HCT116 (cell line): ENCODE data around the gene RAB29. TPM values are rescaled to one million over a fixed set of nuclear protein-coding genes. Genes with fewer than 3 reads are reported as not detected.

Experiments used
- ATAC-seq: fragments of 200-7000 bp; cut with Tn5 transposase; 2 replicates; pipeline ENCODE4 v1.9.1; 2020; ENCODE audit warnings: mild to moderate bottlenecking, moderate library complexity
- BruUV-seq: library from RNA; stranded (reverse); fragments of 400-500 nt; replicated peaks from 2 replicates; lab custom pipeline; 2021; lab: Mats Ljungman, UMichigan
- CTCF ChIA-PET: fragments of 300-600 bp; sonication (Branson Sonifier 250); formaldehyde crosslinking; loops from one replicate; lab custom pipeline; 2021; ENCODE audit warnings: antibody characterized with exemption; lab: Charles Lee
- POLR2A ChIA-PET: fragments of 300-600, 350-600 bp; sonication (Branson Sonifier 250); formaldehyde crosslinking; loops from one replicate; lab custom pipeline; 2021; ENCODE audit warnings: antibody characterized with exemption; lab: Charles Lee
- RAD21 ChIA-PET, 2 experiments: fragments of 300-600 bp; sonication (Branson Sonifier 250); formaldehyde crosslinking; loops; one replicate each; lab custom pipeline; 2023; ENCODE audit warnings: low total read pairs in 2 of 2; ENCODE audit not compliant: uncharacterized antibody in 2 of 2, unreplicated experiment in 2 of 2, low non-redundant PET in 1 of 2; lab: Charles Lee
- DNase-seq: peaks from one replicate; pipeline ENCODE4 v3.0.0-alpha.2; 2010; ENCODE audit warnings: low read depth, low spot score
- H2AFZ ChIP-seq: fragments of 200-600 bp; shearing (Covaris generic), sonication (generic); 2 replicates; pipeline ENCODE4 v1.6.1; 2017; ENCODE audit warnings: low read depth, mixed run types, mixed read lengths, antibody characterized with exemption, low read length; ENCODE audit not compliant: poor library complexity, severe bottlenecking
- H3K27ac ChIP-seq: 2 replicates; pipeline ENCODE4 v1.5.1; 2012; ENCODE audit warnings: low read depth, low read length
- H3K27me3 ChIP-seq: fragments of 200-600 bp; sonication (generic); 2 replicates; pipeline ENCODE4 v1.6.1; 2016; ENCODE audit warnings: mixed run types, low read length, mixed read lengths; ENCODE audit not compliant: insufficient read depth
- H3K36me3 ChIP-seq, 2 experiments: fragments of 200-500 bp in 1 of 2; fragments of 200-600 bp in 1 of 2; sonication (Bioruptor generic) in 1 of 2; sonication (generic) in 1 of 2; 2 replicates each; pipeline versions ENCODE4 v1.5.1 to v1.6.1; 2014 to 2016; ENCODE audit warnings: low read length in 2 of 2, inconsistent platforms in 1 of 2, mixed read lengths in 1 of 2, mixed run types in 1 of 2; ENCODE audit not compliant: insufficient read depth in 2 of 2, control insufficient read depth in 1 of 2
- H3K4me1 ChIP-seq, 2 experiments: fragments of 200-600 bp in 1 of 2; sonication (generic) in 1 of 2; 2 replicates each; pipeline versions ENCODE4 v1.5.1 to v1.6.1; 2012 to 2017; ENCODE audit warnings: low read length in 2 of 2, inconsistent platforms in 1 of 2, mild to moderate bottlenecking in 1 of 2, mixed read lengths in 1 of 2, mixed run types in 1 of 2, moderate library complexity in 1 of 2; ENCODE audit not compliant: insufficient read depth in 2 of 2, control insufficient read depth in 1 of 2
- H3K4me2 ChIP-seq: fragments of 200-600 bp; sonication (generic); 2 replicates; pipeline ENCODE4 v1.6.1; 2017; ENCODE audit warnings: mixed run types, low read length, mixed read lengths
- H3K4me3 ChIP-seq, 2 experiments: fragments of 200-600 bp in 1 of 2; sonication (generic) in 1 of 2; replicated peaks in 1 of 2; 2 replicates each; pipeline ENCODE4 v1.5.1; 2011 to 2016; ENCODE audit warnings: low read length in 2 of 2, control low read depth in 1 of 2, low read depth in 1 of 2, mild to moderate bottlenecking in 1 of 2, mixed read lengths in 1 of 2, mixed run types in 1 of 2
- H3K79me2 ChIP-seq: fragments of 200-600 bp; sonication (generic); 2 replicates; pipeline ENCODE4 v1.6.1; 2017; ENCODE audit warnings: mild to moderate bottlenecking, mixed run types, low read length, moderate library complexity, mixed read lengths; ENCODE audit not compliant: insufficient read depth
- H3K9ac ChIP-seq: fragments of 200-600 bp; sonication (generic); 2 replicates; pipeline ENCODE4 v1.6.1; 2016; ENCODE audit warnings: low read length, mixed read lengths
- H3K9me2 ChIP-seq: fragments of 200-600 bp; sonication (generic), shearing (Covaris generic); 2 replicates; pipeline ENCODE4 v1.6.1; 2017; ENCODE audit warnings: mixed run types, mild to moderate bottlenecking, moderate library complexity; ENCODE audit not compliant: insufficient read depth
- H3K9me3 ChIP-seq, 2 experiments: fragments of 200-500 bp in 1 of 2; fragments of 200-600 bp in 1 of 2; sonication (Bioruptor generic) in 1 of 2; sonication (generic) in 1 of 2; 2 replicates each; pipeline ENCODE4 v1.6.1; 2014 to 2017; ENCODE audit warnings: low read length in 2 of 2, mixed read lengths in 2 of 2, inconsistent platforms in 1 of 2, low read depth in 1 of 2, mild to moderate bottlenecking in 1 of 2, mixed run types in 1 of 2, moderate library complexity in 1 of 2; ENCODE audit not compliant: control insufficient read depth in 1 of 2, insufficient read depth in 1 of 2
- H4K20me1 ChIP-seq: fragments of 200-600 bp; sonication (generic), shearing (Covaris generic); 2 replicates; pipeline ENCODE4 v1.6.1; 2017; ENCODE audit warnings: mixed run types, mild to moderate bottlenecking, moderate library complexity; ENCODE audit not compliant: insufficient read depth
- CEBPB ChIP-seq: IDR thresholded peaks from 2 replicates; pipeline ENCODE4 v1.6.1; 2012; ENCODE audit warnings: low read depth
- ELF1 ChIP-seq: IDR thresholded peaks from 2 replicates; pipeline ENCODE4 v1.6.1; 2012; ENCODE audit warnings: low read depth, borderline replicate concordance
- EZH2 ChIP-seq: fragments of 200-600 bp; sonication (generic); IDR thresholded peaks from 2 replicates; pipeline ENCODE4 v1.6.1; 2017; ENCODE audit warnings: antibody characterized with exemption, mixed run types
- EZH2phosphoT487 ChIP-seq: fragments of 200-600 bp; IDR thresholded peaks from 2 replicates; pipeline ENCODE4 v1.6.1; 2018; ENCODE audit warnings: antibody characterized with exemption, borderline replicate concordance
- FOSL1 ChIP-seq: IDR thresholded peaks from 2 replicates; pipeline ENCODE4 v1.6.1; 2012; ENCODE audit warnings: low read depth
- POLR2A ChIP-seq: IDR thresholded peaks from 2 replicates; pipeline ENCODE4 v1.7.0; 2011; ENCODE audit warnings: borderline replicate concordance; ENCODE audit not compliant: insufficient read depth, insufficient read length; ENCODE audit errors: extremely low read depth
- POLR2AphosphoS5 ChIP-seq: IDR thresholded peaks from 2 replicates; pipeline ENCODE4 v1.6.1; 2011; ENCODE audit warnings: mild to moderate bottlenecking, low read depth, low read length, moderate library complexity
- RAD21 ChIP-seq: IDR thresholded peaks from 2 replicates; pipeline ENCODE4 v1.6.1; 2012; ENCODE audit warnings: low read depth, mild to moderate bottlenecking
- TCF7L2 ChIP-seq: IDR thresholded peaks from 2 replicates; pipeline ENCODE4 v1.7.0; 2011; ENCODE audit warnings: borderline replicate concordance, inconsistent platforms; ENCODE audit not compliant: insufficient read depth, insufficient read length; ENCODE audit errors: extremely low read depth
- ZFX ChIP-seq: fragments of 450-650 bp; IDR thresholded peaks from 2 replicates; pipeline ENCODE4 v1.6.1; 2017
- ZNF274 ChIP-seq: fragments of 200-500 bp; sonication (Bioruptor generic); IDR thresholded peaks from 2 replicates; pipeline ENCODE4 v1.6.1; 2014; ENCODE audit warnings: mild to moderate bottlenecking, low read depth, low read length, inconsistent platforms
- intact Hi-C: fragments of 100-400 bp; cut with micrococcal nuclease; formaldehyde crosslinking; loops from 2 replicates; pipeline ENCODE4 v1.10.0; 2022
- total RNA-seq: library from RNA; stranded (reverse); gene quantifications from one replicate; pipeline ENCODE4 v1.2.1, GENCODE V29; 2021; ENCODE audit not compliant: unreplicated experiment
- TF ChIP-seq, protein P1 (sequence below): IDR thresholded peaks from 2 replicates; pipeline ENCODE4 v1.6.1; 2012
- TF ChIP-seq, protein P2 (sequence below): IDR thresholded peaks from 2 replicates; pipeline ENCODE4 v1.6.1; 2012

RAB29 gene
- total RNA-seq, 1 experiment from 2014 or later = 17.7 TPM

DNA sequence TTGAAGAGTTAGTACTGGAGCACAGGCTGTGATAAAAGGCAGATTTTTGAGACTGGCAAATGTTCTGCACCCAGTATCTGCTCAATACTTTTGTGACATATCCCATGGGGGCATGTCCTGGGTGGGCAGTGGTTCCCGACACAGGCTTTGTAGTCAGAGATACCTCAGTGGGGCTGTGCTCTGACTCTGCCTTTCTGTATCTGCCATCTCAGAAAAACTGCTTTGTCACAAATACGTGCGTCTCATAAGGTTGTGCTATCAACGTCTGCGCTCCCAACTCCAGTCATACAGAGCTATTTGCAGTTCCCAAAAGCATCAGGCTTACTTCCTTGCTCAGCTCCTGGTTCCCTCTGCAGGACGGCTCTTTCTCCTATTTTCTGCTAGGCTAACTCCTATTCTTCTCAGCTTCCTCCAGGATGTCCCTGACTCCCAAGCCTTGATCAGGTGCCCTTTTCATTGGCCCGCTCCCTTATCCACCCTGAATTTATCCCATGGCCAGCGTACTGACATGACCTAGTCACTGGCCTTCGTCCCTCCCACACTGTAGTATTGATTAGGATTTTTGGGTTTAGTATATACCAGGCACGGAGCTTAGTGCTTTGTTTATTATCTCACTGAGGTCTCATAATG lies 12.1 kb upstream of the RAB29 start:
- no peaks in the 10 kb centered on the region for H3K9me3 ChIP-seq
- POLR2A ChIA-PET = interaction anchor here (1.3 kb wide), 1 partner anchor 12 kb away, joined by 4 read pairs; the partner anchor contains the start of gene RAB29
- no peaks in the 10 kb centered on the region for H3K9me2 ChIP-seq
- H4K20me1 ChIP-seq = no peaks in the 10 kb centered on the region
- CTCF ChIA-PET = interaction anchor here (1.6 kb wide), 1 partner anchor 190 kb away, joined by 7 read pairs; no protein-coding TSS in a partner anchor
- no peak overlapping the region for H3K4me3 ChIP-seq
- H2AFZ ChIP-seq = no peak overlapping the region
- H3K79me2 ChIP-seq = no peaks in the 10 kb centered on the region
- DNase-seq (no peak), ATAC-seq (no peak)
- no TSS peak for BruUV-seq
- intact Hi-C loops = no loop called here
- TF ChIP-seq CEBPB (no peak), POLR2A (no peak), EZH2phosphoT487 (no peak), EZH2 (no peak), TCF7L2 (no peak), POLR2AphosphoS5 (no peak), ZFX (no peak), FOSL1 (no peak), ELF1 (no peak), RAD21 (no peak), ZNF274 (no peak)
- TF ChIP-seq, protein P1, sequence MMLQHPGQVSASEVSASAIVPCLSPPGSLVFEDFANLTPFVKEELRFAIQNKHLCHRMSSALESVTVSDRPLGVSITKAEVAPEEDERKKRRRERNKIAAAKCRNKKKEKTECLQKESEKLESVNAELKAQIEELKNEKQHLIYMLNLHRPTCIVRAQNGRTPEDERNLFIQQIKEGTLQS = no peak
- TF ChIP-seq, protein P2, sequence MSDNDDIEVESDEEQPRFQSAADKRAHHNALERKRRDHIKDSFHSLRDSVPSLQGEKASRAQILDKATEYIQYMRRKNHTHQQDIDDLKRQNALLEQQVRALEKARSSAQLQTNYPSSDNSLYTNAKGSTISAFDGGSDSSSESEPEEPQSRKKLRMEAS = no peak
- peaks cover 0 to 16% of the 10 kb centered on the region in 2 experiments; a peak in 2 of 4 replicates for H3K36me3 ChIP-seq
- H3K4me1 ChIP-seq = no peaks in the 10 kb centered on the region
- H3K27me3 ChIP-seq = no peaks in the 10 kb centered on the region
- no peak overlapping the region for H3K4me2 ChIP-seq
- H3K27ac ChIP-seq = no peak overlapping the region
- H3K9ac ChIP-seq = no peak overlapping the region
- RAD21 ChIA-PET = no interaction called here
